Gastrocnemius medialis (tissue), 4 donors: ENCODE results near the gene RIMKLB.
"Not testable (repeated sequence)": the region's sequence is repeated elsewhere in the genome, so short reads cannot be mapped to it uniquely, and the experiment has no call there.

Source experiments
- POLR2A ChIP-seq, 2 donors: fragments of 450-650 bp; IDR thresholded peaks; one replicate each; pipeline ENCODE4 v1.6.1; 2017; ENCODE audit warnings: antibody characterized with exemption in 2 of 2, mild to moderate bottlenecking in 2 of 2, moderate library complexity in 2 of 2
- TF ChIP-seq, protein P1 (sequence below), 5 experiments: fragments of 450-650 bp in 3 of 5; fragments of 200-600 bp in 2 of 5; sonication (generic) in 2 of 5; IDR thresholded peaks in 4 of 5; conservative IDR thresholded peaks in 1 of 5; 1 replicate in 4 of 5; 2 replicates in 1 of 5; pipeline ENCODE4 v1.5.1; 2016 to 2019; ENCODE audit warnings: antibody characterized with exemption in 5 of 5, mild to moderate bottlenecking in 3 of 5, moderate library complexity in 3 of 5

DNA sequence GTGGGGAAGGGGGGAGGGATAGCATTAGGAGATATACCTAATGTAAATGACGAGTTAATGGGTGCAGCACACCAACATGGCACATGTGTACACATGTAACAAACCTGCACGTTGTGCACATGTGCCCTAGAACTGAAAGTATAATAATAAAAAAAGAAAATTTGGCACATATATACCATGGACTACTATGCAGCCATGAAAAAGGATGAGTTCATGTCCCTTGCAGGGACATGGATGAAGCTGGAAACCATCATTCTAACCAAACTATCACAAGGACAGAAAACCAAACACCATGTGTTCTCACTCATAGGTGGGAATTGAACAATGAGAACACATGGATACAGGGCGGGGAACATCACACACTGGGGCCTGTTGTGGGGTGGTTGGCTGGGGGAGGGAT lies 103.4 kb downstream of the RIMKLB start:
- TF ChIP-seq POLR2A (IDR thresholded peaks at IDR 0.05): not testable (repeated sequence)
- TF ChIP-seq, protein P1, sequence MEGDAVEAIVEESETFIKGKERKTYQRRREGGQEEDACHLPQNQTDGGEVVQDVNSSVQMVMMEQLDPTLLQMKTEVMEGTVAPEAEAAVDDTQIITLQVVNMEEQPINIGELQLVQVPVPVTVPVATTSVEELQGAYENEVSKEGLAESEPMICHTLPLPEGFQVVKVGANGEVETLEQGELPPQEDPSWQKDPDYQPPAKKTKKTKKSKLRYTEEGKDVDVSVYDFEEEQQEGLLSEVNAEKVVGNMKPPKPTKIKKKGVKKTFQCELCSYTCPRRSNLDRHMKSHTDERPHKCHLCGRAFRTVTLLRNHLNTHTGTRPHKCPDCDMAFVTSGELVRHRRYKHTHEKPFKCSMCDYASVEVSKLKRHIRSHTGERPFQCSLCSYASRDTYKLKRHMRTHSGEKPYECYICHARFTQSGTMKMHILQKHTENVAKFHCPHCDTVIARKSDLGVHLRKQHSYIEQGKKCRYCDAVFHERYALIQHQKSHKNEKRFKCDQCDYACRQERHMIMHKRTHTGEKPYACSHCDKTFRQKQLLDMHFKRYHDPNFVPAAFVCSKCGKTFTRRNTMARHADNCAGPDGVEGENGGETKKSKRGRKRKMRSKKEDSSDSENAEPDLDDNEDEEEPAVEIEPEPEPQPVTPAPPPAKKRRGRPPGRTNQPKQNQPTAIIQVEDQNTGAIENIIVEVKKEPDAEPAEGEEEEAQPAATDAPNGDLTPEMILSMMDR (IDR thresholded peaks at IDR 0.05 in 4 of 5, conservative IDR thresholded peaks at IDR 0.05 in 1 of 5): not testable (repeated sequence)
